Measurements from ENCODE around the gene SNAP29.
A peak's percentile ranks its signal among the peaks of the same experiment; 100 is the strongest.
"Not testable (repeated sequence)": the region's sequence is repeated elsewhere in the genome, so short reads cannot be mapped to it uniquely, and the experiment has no call there.

The SNAP29 gene

DNA sequence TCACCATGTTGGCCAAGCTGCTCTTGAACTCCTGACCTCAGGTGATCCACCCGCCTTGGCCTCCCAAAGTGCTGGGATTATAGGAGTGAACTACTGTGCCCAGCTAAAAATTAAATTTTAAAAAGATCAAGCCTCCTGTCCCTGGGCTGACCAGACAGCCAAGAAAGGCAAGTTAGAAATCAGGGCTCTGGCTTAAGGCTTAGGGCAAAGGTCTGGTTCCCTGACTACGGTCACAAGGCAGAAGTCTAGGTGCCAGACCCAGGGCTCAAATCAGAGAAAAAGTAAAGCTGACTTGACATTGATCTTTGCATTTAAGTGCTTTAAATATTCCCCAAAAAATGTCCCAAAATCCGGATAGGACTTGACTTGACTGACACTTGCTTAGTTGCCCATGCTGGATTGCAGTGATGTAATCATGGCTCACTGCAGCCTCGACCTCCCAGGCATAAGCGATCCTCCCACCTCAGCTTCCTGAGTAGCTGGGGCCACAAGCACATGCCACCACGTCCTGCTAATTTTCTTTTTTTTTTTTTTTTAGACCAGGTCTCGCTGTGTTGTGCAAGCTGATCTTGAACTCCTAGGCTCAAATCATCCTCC lies 41.1 kb downstream of the SNAP29 start:
- DNase-seq = no peak

- DNase-seq = not testable (repeated sequence)
These were observed 42.6 kb downstream of the SNAP29 start for GRCh38 chr22:20901093-20902033.

DNA sequence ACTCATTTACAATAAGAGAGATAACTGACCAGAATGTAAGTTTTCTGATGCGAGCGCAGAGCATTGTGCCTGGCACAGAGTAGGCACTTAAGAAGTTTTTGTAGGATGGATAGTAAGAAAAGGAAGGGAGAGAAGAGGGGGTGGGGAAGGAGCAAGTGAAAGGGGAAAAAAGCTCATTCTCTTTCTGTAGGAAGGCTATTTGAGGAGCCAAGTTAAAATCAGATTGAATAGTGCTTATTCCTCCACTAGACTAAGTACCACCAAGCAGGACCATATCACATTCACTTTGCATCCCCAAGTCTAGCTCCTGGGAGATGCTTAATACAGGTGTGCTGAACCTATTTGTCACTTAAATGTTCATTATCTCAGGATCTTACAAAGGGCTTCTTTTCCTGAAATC lies 44.3 kb downstream of the SNAP29 start:
- DNase-seq = no peak

DNA sequence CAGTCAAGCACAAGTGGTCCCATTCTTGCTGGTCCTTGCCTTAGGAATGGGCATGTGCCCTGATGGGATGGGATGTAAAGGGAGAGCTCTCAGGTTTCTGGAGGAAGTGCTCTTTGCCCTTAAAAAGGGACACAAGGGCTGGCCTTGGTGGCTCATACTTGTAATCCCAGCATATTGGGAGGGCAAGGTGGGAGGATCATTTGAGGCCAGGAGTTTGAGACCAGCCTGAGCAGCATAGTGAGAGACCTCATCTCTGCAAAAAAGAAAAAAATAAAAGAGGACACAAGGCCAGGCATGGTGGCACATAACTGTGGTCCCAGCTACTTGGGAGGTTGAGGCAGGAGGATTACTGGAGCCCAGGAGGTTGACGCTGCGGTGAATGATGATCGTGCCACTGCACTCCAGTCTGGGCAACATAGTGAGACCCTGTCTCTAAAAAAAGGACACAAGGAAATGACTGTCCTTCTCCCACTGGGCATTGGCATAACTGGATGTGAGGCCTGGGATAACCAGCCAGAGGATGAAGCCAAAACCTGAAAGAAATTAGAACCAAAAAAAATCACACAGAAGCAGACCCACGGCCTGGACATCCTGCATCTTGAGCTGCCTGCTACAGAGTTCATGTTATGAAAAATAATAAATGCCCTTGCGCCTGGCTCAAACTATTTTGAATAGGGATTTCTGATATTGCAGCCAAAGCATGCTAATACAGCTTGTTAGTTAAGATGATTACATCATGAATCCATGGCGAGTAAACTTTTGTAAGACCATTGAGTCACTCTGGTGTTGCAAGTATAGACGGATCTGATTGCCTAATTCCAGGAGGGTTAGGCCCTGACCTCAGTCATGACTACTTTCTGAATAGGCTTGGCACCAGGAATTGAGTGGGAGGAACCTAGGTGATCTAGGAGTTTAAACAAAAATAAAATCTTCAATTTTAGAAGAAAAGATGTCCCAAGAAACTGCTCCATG lies 45.5 kb downstream of the SNAP29 start:
- DNase-seq = no peak

DNA sequence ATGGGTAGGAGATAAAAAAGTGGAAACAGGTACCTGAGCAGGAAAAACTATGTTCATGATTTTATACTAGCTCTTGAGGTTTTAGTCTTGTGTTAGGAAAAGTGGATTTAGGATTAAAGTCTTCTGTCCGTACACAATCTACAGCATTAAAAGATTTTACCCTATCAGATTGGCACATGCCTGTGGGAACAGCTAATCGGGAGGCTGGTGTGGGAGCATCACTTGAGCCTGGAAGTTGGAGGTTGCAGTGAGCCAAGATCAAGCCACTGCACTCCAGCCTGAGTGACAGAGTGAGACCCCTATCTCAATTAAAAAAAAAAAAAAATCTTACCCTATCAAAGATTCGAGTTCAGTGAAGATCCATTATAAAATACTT lies 46.2 kb downstream of the SNAP29 start:
- no peak for DNase-seq

DNA sequence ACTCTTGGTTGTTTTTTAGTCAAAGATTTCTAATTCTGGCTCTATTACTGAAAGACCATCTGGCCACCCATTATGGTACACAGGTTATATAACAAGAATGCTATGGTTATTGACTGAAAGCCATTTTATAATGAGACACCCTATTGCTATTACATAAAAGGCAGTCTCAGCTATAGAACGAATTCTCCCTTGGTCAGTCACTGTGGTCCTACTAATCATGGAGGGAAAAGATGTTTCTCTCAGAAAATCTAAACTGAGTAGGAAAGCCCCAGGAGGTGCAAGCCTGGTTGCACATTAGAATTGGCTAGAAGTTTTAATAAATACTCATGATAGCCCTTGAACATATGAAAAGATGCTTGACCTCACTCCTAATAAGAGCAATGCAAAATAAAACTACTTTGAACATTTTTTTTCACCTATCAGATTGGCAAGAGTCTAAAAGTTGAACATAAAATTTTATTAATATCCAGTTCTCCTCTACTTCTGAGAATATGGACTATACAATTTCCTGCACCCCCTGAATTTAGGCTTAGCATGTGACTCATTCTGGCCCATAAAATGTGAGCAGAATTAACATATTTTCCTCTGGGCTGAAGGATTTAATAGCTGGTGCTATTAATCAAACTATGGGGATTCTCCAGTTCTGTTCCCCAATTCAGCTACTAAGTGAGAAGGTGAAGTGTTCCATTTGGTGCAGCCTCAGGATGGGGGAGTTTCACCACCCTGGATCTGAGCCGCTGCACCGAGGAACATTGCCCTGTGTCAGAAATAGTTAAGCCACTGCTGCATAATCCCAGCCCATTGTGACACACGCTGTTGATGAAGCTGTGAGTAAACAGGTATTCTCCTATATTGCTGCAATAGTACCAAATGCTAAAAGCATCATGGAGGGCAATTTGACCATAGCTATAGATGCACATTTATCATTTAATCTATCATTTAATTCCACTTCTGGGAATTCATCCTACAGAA lies 46.9 kb downstream of the SNAP29 start:
- DNase-seq = no peak

- DNase-seq = no peak
These were observed 47.6 kb downstream of the SNAP29 start for GRCh38 chr22:20906387-20906767.

GRCh38 chr22:20908717-20909116 lies 49.9 kb downstream of the SNAP29 start:
- DNase-seq = not testable (repeated sequence)

- DNase-seq = no peak
These were observed 50.9 kb downstream of the SNAP29 start for GRCh38 chr22:20909543-20910303.

- no peak for DNase-seq
These were observed 53.7 kb downstream of the SNAP29 start for GRCh38 chr22:20912494-20912893.

- peak; percentile 33 to 97 (median 93) for DNase-seq
These were observed 58.4 kb downstream of the SNAP29 start, which contains the start of gene CRKL for GRCh38 chr22:20916916-20917810. Gene CRKL, plus strand, starts transcription at chr22:20917407. Its CDS starts 528 bp downstream, at chr22:20917935.

DNA sequence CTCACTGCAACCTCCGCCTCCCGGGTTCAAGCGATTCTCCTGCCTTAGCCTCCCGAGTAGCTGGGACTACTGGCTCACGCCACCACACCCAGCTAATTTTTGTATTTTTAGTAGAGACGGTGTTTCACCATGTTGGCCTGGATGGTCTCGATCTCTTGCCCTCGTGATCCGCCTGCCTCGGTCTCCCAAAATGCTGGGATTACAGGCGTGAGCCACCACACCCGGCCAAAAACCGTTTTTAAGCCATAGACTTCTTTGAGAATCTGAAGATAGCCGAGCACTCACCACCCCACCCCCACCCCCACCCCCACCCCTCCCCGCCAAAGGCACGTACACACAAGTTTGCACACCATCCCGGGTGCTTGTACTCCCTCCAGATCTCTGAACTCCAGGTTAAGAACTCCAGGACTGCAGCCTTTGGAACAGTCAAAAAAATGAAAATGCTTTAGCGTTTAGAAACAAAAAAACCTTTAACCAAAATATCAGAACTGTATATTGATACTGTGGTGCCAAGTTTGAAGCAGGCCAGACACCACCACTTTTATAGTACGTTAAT lies 59.9 kb downstream of the SNAP29 start:
- no peak for DNase-seq

- no peak for DNase-seq
These were observed 60.9 kb downstream of the SNAP29 start for GRCh38 chr22:20919718-20920117.

DNA sequence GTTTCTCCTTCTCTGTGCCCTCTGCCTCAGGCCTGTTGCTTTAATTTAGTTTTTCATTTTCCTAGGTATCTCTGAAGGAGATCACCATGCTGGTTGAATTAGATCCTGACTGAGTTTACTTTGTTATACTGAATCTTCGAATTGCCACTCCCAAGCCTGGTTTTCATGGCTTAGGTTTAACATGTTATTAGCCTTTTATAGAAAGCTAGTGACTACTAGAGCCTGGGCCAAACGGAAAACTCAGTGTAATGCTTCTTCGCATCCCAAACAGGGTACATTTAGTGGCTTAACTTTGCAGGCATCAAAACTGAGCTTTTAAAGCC lies 62.0 kb downstream of the SNAP29 start:
- DNase-seq = no peak

- DNase-seq = no peak
These were observed 63.4 kb downstream of the SNAP29 start for GRCh38 chr22:20922141-20922751.

- no peak for DNase-seq
These were observed 67.4 kb downstream of the SNAP29 start for GRCh38 chr22:20926243-20926642.

GRCh38 chr22:20927940-20928572 lies 69.2 kb downstream of the SNAP29 start:
- no peak for DNase-seq

All from amygdala (tissue), 56 donors.